ENCODE measurements around the gene PDE4D. TPM values are rescaled to one million over a fixed set of nuclear protein-coding genes. Genes with fewer than 3 reads are reported as not detected.

PDE4D gene
- total RNA-seq, 4 donors from 2014 or later, result 35.0 to 121 (median 63.4) TPM

- Histone ChIP-seq H3K36me3 (no peaks in the 10 kb centered on the region), H3K4me1 (peaks cover 0 to 30% (median 2%) of the 10 kb centered on the region in 3 donors), H3K9me3 (no peaks in the 10 kb centered on the region), H3K27me3 (no peaks in the 10 kb centered on the region), H3K4me3 (no peak overlapping the region), H3K27ac (no peak overlapping the region)
- no peak for ATAC-seq
- TF ChIP-seq EP300 (IDR thresholded peaks at IDR 0.05), result no peak
- TF ChIP-seq POLR2AphosphoS5 (IDR thresholded peaks at IDR 0.05), result peak; percentile 23
- WGBS, 2 donors (ENCODE audit: low coverage in 1 of 2), result 26 to 50% methylated on average over 3 of the region's 3 CpGs
Measured at GRCh38 chr5:59020611-59021285, 872.8 kb downstream of the PDE4D start.

- H3K27ac ChIP-seq, result no peak overlapping the region
- H3K4me3 ChIP-seq, result no peak overlapping the region
- WGBS, 2 donors (ENCODE audit: low coverage in 1 of 2), result 47 to 60% methylated on average over 1 of the region's 1 CpG
- no peak for TF ChIP-seq POLR2A (IDR thresholded peaks at IDR 0.05)
- no peak for TF ChIP-seq POLR2AphosphoS5 (IDR thresholded peaks at IDR 0.05)
- TF ChIP-seq CTCF (IDR thresholded peaks at IDR 0.05), result no peak
- TF ChIP-seq EP300 (IDR thresholded peaks at IDR 0.05), result no peak
- no peaks in the 10 kb centered on the region for H3K27me3 ChIP-seq
- H3K9me3 ChIP-seq, result no peaks in the 10 kb centered on the region
- no peaks in the 10 kb centered on the region for H3K36me3 ChIP-seq
- ATAC-seq, result no peak
- peaks cover 0 to 27% (median 2%) of the 10 kb centered on the region in 3 donors for H3K4me1 ChIP-seq
Measured at GRCh38 chr5:59019078-59019477, 874.4 kb downstream of the PDE4D start.

- ATAC-seq, result no peak
- H3K4me3 ChIP-seq, result no peak overlapping the region
- TF ChIP-seq POLR2AphosphoS5 (IDR thresholded peaks at IDR 0.05) (no peak), CTCF (IDR thresholded peaks at IDR 0.05) (no peak), EP300 (IDR thresholded peaks at IDR 0.05) (no peak), POLR2A (IDR thresholded peaks at IDR 0.05) (no peak)
- H3K36me3 ChIP-seq, result no peaks in the 10 kb centered on the region
- peaks cover 0 to 21% (median 2%) of the 10 kb centered on the region in 3 donors for H3K4me1 ChIP-seq
- 98 to 100% methylated on average over 5 of the region's 5 CpGs for WGBS, 2 donors (ENCODE audit: low coverage in 1 of 2)
- no peaks in the 10 kb centered on the region for H3K27me3 ChIP-seq
- peaks cover 0 to 4% (median 0%) of the 10 kb centered on the region in 3 donors for H3K9me3 ChIP-seq
- H3K27ac ChIP-seq, result no peak overlapping the region
Measured at GRCh38 chr5:59016925-59017324, 876.6 kb downstream of the PDE4D start.

- Histone ChIP-seq H3K27ac (no peak overlapping the region), H3K4me3 (no peak overlapping the region), H3K4me1 (peaks cover 0 to 15% (median 0%) of the 10 kb centered on the region in 3 donors), H3K36me3 (no peaks in the 10 kb centered on the region), H3K9me3 (peaks cover 0 to 17% (median 0%) of the 10 kb centered on the region in 3 donors), H3K27me3 (no peaks in the 10 kb centered on the region)
- ATAC-seq, result no peak
- TF ChIP-seq EP300 (IDR thresholded peaks at IDR 0.05) (no peak), POLR2AphosphoS5 (IDR thresholded peaks at IDR 0.05) (no peak), CTCF (IDR thresholded peaks at IDR 0.05) (no peak), POLR2A (IDR thresholded peaks at IDR 0.05) (no peak)
Measured at GRCh38 chr5:59008816-59009473, 884.6 kb downstream of the PDE4D start.

GRCh38 chr5:59007460-59008063 lies 886.0 kb downstream of the PDE4D start:
- no peak for ATAC-seq
- H3K4me1 ChIP-seq, result peaks cover 0 to 16% (median 0%) of the 10 kb centered on the region in 3 donors
- H3K36me3 ChIP-seq, result no peaks in the 10 kb centered on the region
- H3K9me3 ChIP-seq, result peaks cover 0 to 17% (median 0%) of the 10 kb centered on the region in 3 donors
- H3K4me3 ChIP-seq, result no peak overlapping the region
- whole genome bisulfite sequencing, 2 donors (ENCODE audit: low coverage in 1 of 2), result 20 to 29% methylated on average over 2 of the region's 2 CpGs
- TF ChIP-seq POLR2AphosphoS5 (IDR thresholded peaks at IDR 0.05) (no peak), CTCF (IDR thresholded peaks at IDR 0.05) (peak in 3 of 4 experiments; percentile 25 to 49 (median 45))
- no peaks in the 10 kb centered on the region for H3K27me3 ChIP-seq
- no peak overlapping the region for H3K27ac ChIP-seq
